ENCODE measurements around the gene HAPLN2.

HAPLN2 gene

GRCh38 chr1:156667610-156667967, 48.4 kb downstream of the HAPLN2 start:
- POLR2A ChIA-PET = interaction anchor here (0.6 kb wide), 1 partner anchor 43 kb away, joined by 3 read pairs; no protein-coding TSS in a partner anchor

GRCh38 chr1:156667968-156668709, 48.9 kb downstream of the HAPLN2 start:
- H3K9me3 ChIP-seq (ENCODE audit: control insufficient read depth, insufficient read depth, low read depth, low read length) = no peaks in the 10 kb centered on the region
- H3K27ac ChIP-seq (ENCODE audit: extremely low read depth, low read depth, low read length) = no peak overlapping the region; the same call in 1 of the 2 replicates
- no peak overlapping the region for H3K4me3 ChIP-seq (ENCODE audit: low read depth, low read length)
- POLR2A ChIA-PET = interaction anchor here (0.6 kb wide), 1 partner anchor 44 kb away, joined by 3 read pairs; no protein-coding TSS in a partner anchor
- 0 out of 2 replicates have a peak, but pooled peaks cover 5% of the 10 kb centered on the region for H3K4me1 ChIP-seq (ENCODE audit: control insufficient read depth, insufficient read depth, low read length)
- peaks cover 0 to 7% of the 10 kb centered on the region in 2 experiments; a peak in 1 of 3 replicates for H3K36me3 ChIP-seq (ENCODE audit: control insufficient read depth in 2 of 2, insufficient read depth in 1 of 2, low read length in 2 of 2)
- no peak for TF ChIP-seq HIC1 (tag by site-specific recombination; IDR thresholded peaks at IDR 0.05)
- no peak for TF ChIP-seq PRDM2 (tag by site-specific recombination; IDR thresholded peaks at IDR 0.05; ENCODE audit: borderline replicate concordance)
- CTCF ChIA-PET = interaction anchor here (0.7 to 15.2 kb wide), 4 partner anchors 9 to 57 kb away, joined by 3 to 564 read pairs (median 4); partner anchors contain the start of gene NES

More at GRCh38 chr1:156667610-156667967, 48.4 kb downstream of the HAPLN2 start:
- Histone ChIP-seq H3K36me3 (ENCODE audit: control insufficient read depth in 2 of 2, insufficient read depth in 1 of 2, low read length in 2 of 2) (peaks cover 0 to 2% of the 10 kb centered on the region in 2 experiments; a peak in 1 of 3 replicates), H3K9me3 (ENCODE audit: control insufficient read depth, insufficient read depth, low read depth, low read length) (no peaks in the 10 kb centered on the region), H3K4me3 (ENCODE audit: low read depth, low read length) (no peak overlapping the region), H3K4me1 (ENCODE audit: control insufficient read depth, insufficient read depth, low read length) (0 out of 2 replicates have a peak, but pooled peaks cover 5% of the 10 kb centered on the region), H3K27ac (ENCODE audit: extremely low read depth, low read depth, low read length) (no peak overlapping the region)
- TF ChIP-seq ZNF510 (tag by site-specific recombination; IDR thresholded peaks at IDR 0.05; ENCODE audit: insufficient replicate concordance) = no peak
- TF ChIP-seq ZBTB11 (tag by site-specific recombination; conservative IDR thresholded peaks at IDR 0.05; ENCODE audit: low read depth) = peak; percentile 35; the same call in 1 of the 2 replicates
- no peak for TF ChIP-seq ZNF132 (tag by site-specific recombination; IDR thresholded peaks at IDR 0.05; ENCODE audit: borderline replicate concordance)
- TF ChIP-seq ZNF354C (tag by site-specific recombination; IDR thresholded peaks at IDR 0.05; ENCODE audit: borderline replicate concordance, low read depth) = no peak
- no peak for TF ChIP-seq ZSCAN4 (tag by site-specific recombination; IDR thresholded peaks at IDR 0.05)
- CTCF ChIA-PET = interaction anchor here (0.7 to 15.2 kb wide), 4 partner anchors 8 to 58 kb away, joined by 3 to 564 read pairs (median 4); partner anchors contain the start of gene NES
